DND-41 (cell line): ENCODE measurements around the gene SH2D3A.

ENCODE experiments used
- CTCF ChIP-seq: IDR thresholded peaks from 2 replicates; pipeline ENCODE4 v1.5.1; 2012; ENCODE audit warnings: borderline replicate concordance, low read length, moderate library complexity, mild to moderate bottlenecking; ENCODE audit not compliant: poor library complexity, severe bottlenecking; ENCODE audit errors: extremely low read depth
- EZH2 ChIP-seq: IDR thresholded peaks from 3 replicates; pipeline ENCODE4 v1.6.1; 2012; ENCODE audit warnings: borderline replicate concordance, low read depth, mild to moderate bottlenecking, moderate library complexity, low read length, inconsistent platforms; ENCODE audit not compliant: severe bottlenecking

DNA sequence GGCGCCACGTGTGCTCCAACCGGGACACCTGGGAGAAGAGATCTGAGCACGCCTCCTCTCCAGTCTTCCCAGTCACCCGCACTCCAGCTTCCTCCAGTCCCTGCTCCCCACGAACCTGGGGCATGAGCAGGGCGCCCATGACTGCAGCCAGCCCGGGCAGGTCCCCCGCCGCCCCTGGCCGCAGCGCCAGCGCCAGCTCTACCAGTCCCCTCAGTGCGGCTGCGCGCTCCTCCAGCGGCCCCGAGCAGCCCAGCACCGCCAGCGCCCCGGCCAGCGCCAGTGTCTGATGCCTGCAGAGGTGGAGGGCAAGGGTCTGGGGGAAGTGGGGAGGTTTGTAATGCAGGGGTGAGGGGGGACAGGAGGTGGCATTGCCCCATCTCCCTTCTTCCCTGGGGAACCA is 13.1 kb downstream of the SH2D3A start:
- TF ChIP-seq CTCF (no peak), EZH2 (no peak)
